Parietal lobe (tissue), 2 donors: ENCODE data around the gene POM121C. TPM values are rescaled to one million over a fixed set of nuclear protein-coding genes. Genes with fewer than 3 reads are reported as not detected.

Experiments used
- small RNA-seq: library from RNA; depleted of rRNA; stranded (forward); fragments of <200 nt; gene quantifications from one replicate; pipeline ENCODE3, GENCODE V24; 2014; ENCODE audit warnings: low replicate concordance
- total RNA-seq: library from RNA; depleted of rRNA; stranded (reverse); fragments of >200 nt; gene quantifications from one replicate; pipeline ENCODE4 v1.2.3, GENCODE V29; 2014

The POM121C gene
- total RNA-seq = 26.6 TPM

DNA sequence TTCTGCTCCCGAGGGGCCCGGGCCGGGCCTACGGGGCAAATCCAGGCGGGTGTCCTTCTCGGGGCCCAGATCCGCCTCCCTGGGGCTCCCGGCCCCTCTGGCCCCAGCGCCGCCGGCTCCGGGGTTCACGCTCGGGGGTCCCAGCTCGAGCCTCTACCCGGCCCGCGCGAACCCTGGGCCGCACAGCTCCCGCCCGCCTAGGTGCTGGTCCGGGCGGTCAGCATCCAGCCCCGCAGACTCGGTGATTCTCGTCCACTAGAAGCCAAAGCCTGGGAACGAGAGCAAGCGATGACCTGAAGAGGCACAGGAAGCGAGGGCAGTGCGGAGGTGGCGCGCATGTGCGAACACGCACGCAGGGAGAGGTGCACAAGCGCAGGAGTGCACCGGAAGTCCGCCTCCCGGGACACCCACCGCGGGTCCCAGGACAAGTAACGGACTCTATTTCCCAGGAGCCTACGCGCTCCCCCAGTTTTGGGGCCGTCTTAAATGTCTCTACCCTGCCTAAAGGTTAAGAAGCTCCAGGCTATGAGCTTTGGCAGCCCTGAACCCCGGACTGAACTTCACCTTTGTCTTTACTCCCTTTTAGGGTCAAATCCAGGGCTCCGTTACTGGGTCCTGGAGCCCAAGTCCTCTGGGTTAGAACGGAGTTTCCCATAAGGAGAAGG lies at the start of gene POM121C:
POM121C (minus strand) TSS at position 321 of the 665 bp plus-strand sequence. CDS start 44,803 bp downstream, outside the sequence.

DNA sequence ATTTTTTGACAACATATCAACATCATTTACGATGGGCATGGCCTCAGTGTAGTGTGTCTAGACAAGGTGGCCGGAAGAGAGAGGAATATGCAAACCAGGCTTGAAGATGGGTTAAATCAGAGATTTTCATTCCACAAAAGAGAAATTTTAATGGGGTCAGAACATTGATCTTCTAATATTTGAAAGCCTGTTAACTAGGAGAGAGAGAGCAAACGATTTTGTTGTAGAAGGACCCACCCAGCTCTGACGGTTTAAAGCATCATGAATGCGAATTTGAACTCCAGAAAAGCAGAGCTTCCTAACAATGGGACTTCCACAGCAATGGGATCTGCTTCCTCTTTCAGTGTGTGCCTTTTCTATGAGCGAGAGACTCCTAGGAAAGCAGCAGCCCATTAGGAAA lies 5.9 kb upstream of the POM121C start, which contains the start of gene SPDYE5:
SPDYE5 (plus strand) TSS at position 301 of the 400 bp plus-strand sequence. CDS start 1,728 bp downstream, outside the sequence.

GRCh38 chr7:75395329-75395728 lies 90.8 kb downstream of the POM121C start, which contains the start of gene TRIM73:
TSS of gene TRIM73 (plus strand) at chr7:75395629. CDS start at chr7:75398934, 3,305 bp downstream.

Small RNA genes within 50 kb of the gene (small RNA-seq; reads per million reads assigned to genes)
- not detected for gene AC211429.1
- gene RF00019 = not detected

Other genes with a start within 250 kb of the POM121C start
- gene TRIM73, start 90.7 kb downstream of the POM121C start, total RNA-seq = 11.0 TPM
- gene SPDYE5, start 6.0 kb upstream of the POM121C start, total RNA-seq = not detected